Measurements from ENCODE around the gene CASP1.

- TF ChIP-seq POLR2A (IDR thresholded peaks at IDR 0.05) (no peak), CTCF (IDR thresholded peaks at IDR 0.05 in 4 of 5, conservative IDR thresholded peaks at IDR 0.05 in 1 of 5) (no peak)
Measured at GRCh38 chr11:105078283-105078682, 43.3 kb upstream of the CASP1 start.
